ENCODE measurements around the gene CPNE8. TPM values are rescaled to one million over a fixed set of nuclear protein-coding genes. Genes with fewer than 3 reads are reported as not detected.

The CPNE8 gene
- total and polyA plus RNA-seq, 10 of the 15 experiments (the other 5 are each of a cell fraction or from before 2014, with no cell fraction given), result 11.3 to 38.4 (median 18.9) TPM

DNA sequence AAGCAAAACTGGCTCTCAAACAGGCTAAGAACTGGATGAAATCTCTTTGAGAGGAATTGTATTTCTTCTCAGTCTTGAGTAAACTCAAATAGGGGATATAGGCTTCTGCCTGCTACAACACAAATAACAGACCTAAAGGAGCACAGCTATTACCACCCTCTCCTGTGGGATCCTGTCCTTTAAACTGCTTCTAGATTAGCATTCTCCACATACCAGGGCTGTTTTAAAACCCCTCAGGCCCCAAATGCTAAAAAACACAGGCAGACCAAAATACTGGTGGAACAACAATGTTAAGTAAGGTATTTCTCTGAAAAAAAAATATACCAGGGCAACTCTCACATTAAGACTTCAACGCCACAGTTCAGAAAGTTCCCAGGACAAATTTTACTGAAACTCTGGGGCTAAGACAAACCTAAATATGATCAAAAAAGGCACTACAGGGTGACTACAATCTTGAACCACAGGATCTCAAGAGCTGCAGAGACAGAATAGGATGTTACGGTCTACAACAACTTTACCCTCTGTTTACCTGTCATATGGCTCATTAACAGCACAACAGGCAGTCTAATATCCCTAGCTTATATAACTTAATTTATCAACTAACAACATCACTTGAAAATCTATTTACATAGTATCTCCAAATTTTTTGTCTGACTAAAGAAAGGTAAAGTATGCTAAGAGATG lies 7.2 kb downstream of the CPNE8 start:
- H2AFZ ChIP-seq (ENCODE audit: control insufficient read depth, low read depth, low read length), result no peak overlapping the region
- SMC1A ChIA-PET (ENCODE audit: uncharacterized antibody, unreplicated experiment), result interaction anchor here (0.6 to 4.6 kb wide), 11 partner anchors 8 to 61 kb away, joined by 3 to 35 read pairs (median 4); no protein-coding TSS in a partner anchor
- H3K27me3 ChIP-seq (replicated peaks in 1 of 2; ENCODE audit: control insufficient read depth in 2 of 2, insufficient read depth in 2 of 2, low read length in 1 of 2), result no peaks in the 10 kb centered on the region
- no peaks in the 10 kb centered on the region for H3K36me3 ChIP-seq (ENCODE audit: control insufficient read depth in 2 of 2, insufficient read depth in 2 of 2, low read length in 1 of 2)
- TF ChIP-seq RBBP5 (conservative IDR thresholded peaks at IDR 0.05) (no peak), PAX8 (IDR thresholded peaks at IDR 0.05) (no peak), ZNF384 (IDR thresholded peaks at IDR 0.05; ENCODE audit: borderline replicate concordance, low read depth, low read length) (no peak), NR2C1 (IDR thresholded peaks at IDR 0.05) (no peak), LARP7 (IDR thresholded peaks at IDR 0.05) (no peak), SMAD1 (IDR thresholded peaks at IDR 0.05; ENCODE audit: low read depth, partially characterized antibody) (no peak), BRCA1 (IDR thresholded peaks at IDR 0.05; ENCODE audit: low read depth, low read length) (no peak), BMI1 (IDR thresholded peaks at IDR 0.05; ENCODE audit: borderline replicate concordance) (no peak), HDGF (IDR thresholded peaks at IDR 0.05) (no peak), RUNX3 (IDR thresholded peaks at IDR 0.05; ENCODE audit: low read length) (no peak), EP300 (IDR thresholded peaks at IDR 0.05; ENCODE audit: borderline replicate concordance in 1 of 2, control insufficient read depth in 1 of 2, low read depth in 2 of 2, low read length in 2 of 2) (no peak), SMAD5 (IDR thresholded peaks at IDR 0.05; ENCODE audit: low read depth) (no peak), ZBED1 (IDR thresholded peaks at IDR 0.05; ENCODE audit: borderline replicate concordance) (no peak), NFYB (IDR thresholded peaks at IDR 0.05; ENCODE audit: insufficient read depth, low read depth, low read length) (no peak)
- TF ChIP-seq, protein P1, sequence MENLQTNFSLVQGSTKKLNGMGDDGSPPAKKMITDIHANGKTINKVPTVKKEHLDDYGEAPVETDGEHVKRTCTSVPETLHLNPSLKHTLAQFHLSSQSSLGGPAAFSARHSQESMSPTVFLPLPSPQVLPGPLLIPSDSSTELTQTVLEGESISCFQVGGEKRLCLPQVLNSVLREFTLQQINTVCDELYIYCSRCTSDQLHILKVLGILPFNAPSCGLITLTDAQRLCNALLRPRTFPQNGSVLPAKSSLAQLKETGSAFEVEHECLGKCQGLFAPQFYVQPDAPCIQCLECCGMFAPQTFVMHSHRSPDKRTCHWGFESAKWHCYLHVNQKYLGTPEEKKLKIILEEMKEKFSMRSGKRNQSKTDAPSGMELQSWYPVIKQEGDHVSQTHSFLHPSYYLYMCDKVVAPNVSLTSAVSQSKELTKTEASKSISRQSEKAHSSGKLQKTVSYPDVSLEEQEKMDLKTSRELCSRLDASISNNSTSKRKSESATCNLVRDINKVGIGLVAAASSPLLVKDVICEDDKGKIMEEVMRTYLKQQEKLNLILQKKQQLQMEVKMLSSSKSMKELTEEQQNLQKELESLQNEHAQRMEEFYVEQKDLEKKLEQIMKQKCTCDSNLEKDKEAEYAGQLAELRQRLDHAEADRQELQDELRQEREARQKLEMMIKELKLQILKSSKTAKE (IDR thresholded peaks at IDR 0.05; ENCODE audit: low read depth, poor library complexity, severe bottlenecking), result no peak
- ATAC-seq, result peak; percentile 13
- intact Hi-C loops (cut with micrococcal nuclease; ENCODE audit: unreplicated experiment) (no loop called here), in situ Hi-C loops (cut with MboI) (loop anchor here (25.0 kb wide), 3 partner anchors 111 to 714 kb away; partner anchors contain the start of genes ABCD2 and KIF21A)
- RAD21 ChIA-PET (ENCODE audit: unreplicated experiment), result interaction anchor here (2.9 to 13.3 kb wide), 3 partner anchors 7 to 126 kb away, joined by 8 to 170 read pairs (median 78); partner anchors contain the start of gene CPNE8
- peaks cover 84% of the 10 kb centered on the region for H3K79me2 ChIP-seq (ENCODE audit: control insufficient read depth, insufficient read depth, low read length)
- DNase-seq (ENCODE audit: low read depth, low spot score), result no peak
- no TSS peak for BruUV-seq (replicated peaks)
- H3K4me1 ChIP-seq (ENCODE audit: control insufficient read depth, insufficient read depth, low read length), result no peaks in the 10 kb centered on the region; the same call in none of the 2 replicates
- POLR2A ChIA-PET, result interaction anchor here (1.3 to 2.6 kb wide), 2 partner anchors 10 to 17 kb away, joined by 3 to 9 read pairs; no protein-coding TSS in a partner anchor
- no peak overlapping the region for H3K9ac ChIP-seq (ENCODE audit: control insufficient read depth, insufficient read depth, low read length)
- FAIRE-seq, result no peak
- no peaks in the 10 kb centered on the region for H4K20me1 ChIP-seq (ENCODE audit: control insufficient read depth, insufficient read depth)
- H3K4me3 ChIP-seq, result no peak overlapping the region
- H3K27ac ChIP-seq (ENCODE audit: control insufficient read depth, insufficient read depth), result no peak overlapping the region
- no peaks in the 10 kb centered on the region for H3K9me3 ChIP-seq (replicated peaks; ENCODE audit: control insufficient read depth, insufficient read depth, low read length)
- peak overlapping the region; percentile 38 for H3K4me2 ChIP-seq (ENCODE audit: control insufficient read depth, insufficient read depth)
- WGBS (ENCODE audit: insufficient coverage, insufficient replicate concordance, low lambda C conversion rate, missing lambda C conversion rate), result 67% methylated on average over 2 of the region's 2 CpGs
- CTCF ChIA-PET, result interaction anchor here (1.1 to 5.7 kb wide), 4 partner anchors 7 to 115 kb away, joined by 3 to 32 read pairs (median 3); partner anchors contain the start of gene CPNE8
